ENCODE data around the gene ABHD17A.
A peak's percentile ranks its signal among the peaks of the same experiment; 100 is the strongest.
"Not testable (repeated sequence)": the region's sequence is repeated elsewhere in the genome, so short reads cannot be mapped to it uniquely, and the experiment has no call there.

ABHD17A gene

GRCh38 chr19:1904860-1905109 lies 19.5 kb upstream of the ABHD17A start:
- no peak for TF ChIP-seq ZNF274 (IDR thresholded peaks at IDR 0.05; ENCODE audit: low read depth, low read length)
- peak overlapping the region; percentile 54; the same call in 1 of the 2 replicates for H3K4me3 ChIP-seq (ENCODE audit: low read length)

- no peak for TF ChIP-seq ZNF274 (IDR thresholded peaks at IDR 0.05; ENCODE audit: low read depth, low read length)
These were observed 17.6 kb upstream of the ABHD17A start for GRCh38 chr19:1902923-1903322.

GRCh38 chr19:1901940-1902404 lies 16.7 kb upstream of the ABHD17A start:
- H3K4me3 ChIP-seq (ENCODE audit: low read length): no peak overlapping the region

More at GRCh38 chr19:1902923-1903322, 17.6 kb upstream of the ABHD17A start:
- no peak overlapping the region; the same call in 1 of the 2 replicates for H3K4me3 ChIP-seq (ENCODE audit: low read length)

GRCh38 chr19:1896508-1896907 lies 11.2 kb upstream of the ABHD17A start:
- no peak for TF ChIP-seq ZNF274 (IDR thresholded peaks at IDR 0.05; ENCODE audit: low read depth, low read length)
- no peak overlapping the region for H3K4me3 ChIP-seq (ENCODE audit: low read length)

More at GRCh38 chr19:1901940-1902404, 16.7 kb upstream of the ABHD17A start:
- TF ChIP-seq ZNF274 (IDR thresholded peaks at IDR 0.05; ENCODE audit: low read depth, low read length): no peak

- H3K4me3 ChIP-seq (ENCODE audit: low read length): no peak overlapping the region
- TF ChIP-seq ZNF274 (IDR thresholded peaks at IDR 0.05; ENCODE audit: low read depth, low read length): no peak
These were observed 8.5 kb upstream of the ABHD17A start for GRCh38 chr19:1893791-1894190.

- TF ChIP-seq ZNF274 (IDR thresholded peaks at IDR 0.05; ENCODE audit: low read depth, low read length): no peak
- no peak overlapping the region for H3K4me3 ChIP-seq (ENCODE audit: low read length)
These were observed 4.6 kb upstream of the ABHD17A start for GRCh38 chr19:1889907-1890306.

GRCh38 chr19:1888385-1888784 lies 3.1 kb upstream of the ABHD17A start:
- no peak overlapping the region for H3K4me3 ChIP-seq (ENCODE audit: low read length)
- TF ChIP-seq ZNF274 (IDR thresholded peaks at IDR 0.05; ENCODE audit: low read depth, low read length): no peak

- H3K4me3 ChIP-seq (ENCODE audit: low read length): not testable (repeated sequence)
These were observed 1.1 kb upstream of the ABHD17A start for GRCh38 chr19:1886360-1886759.

- TF ChIP-seq ZNF274 (IDR thresholded peaks at IDR 0.05; ENCODE audit: low read depth, low read length): no peak
- peak overlapping the region; percentile 86 for H3K4me3 ChIP-seq (ENCODE audit: low read length)
These were observed 469 bp downstream of the ABHD17A start for GRCh38 chr19:1884719-1885334.

GRCh38 chr19:1884291-1884718 lies 991 bp downstream of the ABHD17A start:
- TF ChIP-seq ZNF274 (IDR thresholded peaks at IDR 0.05; ENCODE audit: low read depth, low read length): no peak
- H3K4me3 ChIP-seq (ENCODE audit: low read length): peak overlapping the region; percentile 86

GRCh38 chr19:1883784-1884183 lies 1.5 kb downstream of the ABHD17A start:
- TF ChIP-seq ZNF274 (IDR thresholded peaks at IDR 0.05; ENCODE audit: low read depth, low read length): no peak
- peak overlapping the region; percentile 86; the same call in 1 of the 2 replicates for H3K4me3 ChIP-seq (ENCODE audit: low read length)

GRCh38 chr19:1882786-1883692 lies 2.3 kb downstream of the ABHD17A start:
- TF ChIP-seq ZNF274 (IDR thresholded peaks at IDR 0.05; ENCODE audit: low read depth, low read length): no peak
- H3K4me3 ChIP-seq (ENCODE audit: low read length): no peak overlapping the region; the same call in 1 of the 2 replicates

- TF ChIP-seq ZNF274 (IDR thresholded peaks at IDR 0.05; ENCODE audit: low read depth, low read length): no peak
- H3K4me3 ChIP-seq (ENCODE audit: low read length): no peak overlapping the region; the same call in 1 of the 2 replicates
These were observed 3.1 kb downstream of the ABHD17A start for GRCh38 chr19:1882089-1882785.

GRCh38 chr19:1881393-1882088 lies 3.8 kb downstream of the ABHD17A start:
- H3K4me3 ChIP-seq (ENCODE audit: low read length): not testable (repeated sequence)
